GM12864 (cell line): ENCODE data around the gene MARCHF5.
"Not testable (repeated sequence)": the region's sequence is repeated elsewhere in the genome, so short reads cannot be mapped to it uniquely, and the experiment has no call there.

Source experiments
- DNase-seq: peaks from one replicate; pipeline ENCODE4 v3.0.0-alpha.2; 2011; ENCODE audit warnings: low read depth
- H3K4me3 ChIP-seq: 2 replicates; pipeline ENCODE4 v1.5.1; 2011; ENCODE audit warnings: mild to moderate bottlenecking, low read depth, low read length, control low read depth
- CTCF ChIP-seq: IDR thresholded peaks from 2 replicates; pipeline ENCODE4 v1.5.1; 2011; ENCODE audit warnings: low read depth, mild to moderate bottlenecking, moderate library complexity, low read length, control low read depth, inconsistent platforms; ENCODE audit errors: missing control alignments

MARCHF5 gene

GRCh38 chr10:92327445-92328433 lies 36.8 kb downstream of the MARCHF5 start:
- no peak for TF ChIP-seq CTCF
- H3K4me3 ChIP-seq, result no peak overlapping the region
- no peak for DNase-seq

GRCh38 chr10:92328993-92329392 lies 38.0 kb downstream of the MARCHF5 start:
- TF ChIP-seq CTCF, result no peak
- no peak for DNase-seq

GRCh38 chr10:92329927-92330326 lies 39.0 kb downstream of the MARCHF5 start:
- H3K4me3 ChIP-seq, DNase-seq: not testable (repeated sequence)

More at GRCh38 chr10:92328993-92329392, 38.0 kb downstream of the MARCHF5 start:
- no peak overlapping the region for H3K4me3 ChIP-seq

- no peak for TF ChIP-seq CTCF
- no peak for DNase-seq
- H3K4me3 ChIP-seq, result no peak overlapping the region
These were observed 51.8 kb downstream of the MARCHF5 start for GRCh38 chr10:92342796-92343195.

- H3K4me3 ChIP-seq, DNase-seq: not testable (repeated sequence)
These were observed 54.6 kb downstream of the MARCHF5 start for GRCh38 chr10:92345575-92345974.

- H3K4me3 ChIP-seq, DNase-seq: not testable (repeated sequence)
These were observed 56.2 kb downstream of the MARCHF5 start for GRCh38 chr10:92347035-92347676.

- DNase-seq, result no peak
- no peak for TF ChIP-seq CTCF
- H3K4me3 ChIP-seq, result no peak overlapping the region
These were observed 59.4 kb downstream of the MARCHF5 start for GRCh38 chr10:92350411-92350810.

- TF ChIP-seq CTCF, result no peak
- no peak overlapping the region for H3K4me3 ChIP-seq
- no peak for DNase-seq
These were observed 63.6 kb downstream of the MARCHF5 start for GRCh38 chr10:92354587-92354986.
